Measurements from ENCODE around the gene EGR4.

Gene EGR4

GRCh38 chr2:73290049-73290839, 3.1 kb downstream of the EGR4 start:
- DNase-seq (ENCODE audit: low read depth in 2 of 2): no peak

GRCh38 chr2:73289304-73289703, 4.0 kb downstream of the EGR4 start:
- DNase-seq (ENCODE audit: low read depth in 2 of 2): no peak

GRCh38 chr2:73286134-73286655, 7.2 kb downstream of the EGR4 start:
- no peak for DNase-seq (ENCODE audit: low read depth in 2 of 2)

- DNase-seq (ENCODE audit: low read depth in 2 of 2): no peak
Observed at GRCh38 chr2:73285159-73285739, 8.1 kb downstream of the EGR4 start.

- peak; percentile 60 to 69 for DNase-seq (ENCODE audit: low read depth in 2 of 2)
Observed at GRCh38 chr2:73284296-73285158, 8.8 kb downstream of the EGR4 start, which contains the start of gene FBXO41. TSS of gene FBXO41 (minus strand) at chr2:73284478. CDS start at chr2:73269630, 14,848 bp downstream.

GRCh38 chr2:73283545-73284295, 9.6 kb downstream of the EGR4 start:
- no peak for DNase-seq (ENCODE audit: low read depth in 2 of 2)

- no peak for DNase-seq (ENCODE audit: low read depth in 2 of 2)
Observed at GRCh38 chr2:73282924-73283544, 10.3 kb downstream of the EGR4 start.

- DNase-seq (ENCODE audit: low read depth in 2 of 2): no peak
Observed at GRCh38 chr2:73281244-73281643, 12.1 kb downstream of the EGR4 start.

GRCh38 chr2:73279852-73280251, 13.5 kb downstream of the EGR4 start:
- DNase-seq (ENCODE audit: low read depth in 2 of 2): no peak

GRCh38 chr2:73272270-73272669, 21.1 kb downstream of the EGR4 start:
- no peak for DNase-seq (ENCODE audit: low read depth in 2 of 2)

- DNase-seq (ENCODE audit: low read depth in 2 of 2): no peak
Observed at GRCh38 chr2:73269686-73270465, 23.5 kb downstream of the EGR4 start.

GRCh38 chr2:73268830-73269685, 24.3 kb downstream of the EGR4 start:
- peak in 1 of 2 donors; percentile 58 for DNase-seq (ENCODE audit: low read depth in 2 of 2)

- DNase-seq (ENCODE audit: low read depth in 2 of 2): no peak
Observed at GRCh38 chr2:73268366-73268829, 24.9 kb downstream of the EGR4 start.

GRCh38 chr2:73267008-73267407, 26.3 kb downstream of the EGR4 start:
- no peak for DNase-seq (ENCODE audit: low read depth in 2 of 2)

GRCh38 chr2:73266061-73266901, 27.1 kb downstream of the EGR4 start:
- no peak for DNase-seq (ENCODE audit: low read depth in 2 of 2)

GRCh38 chr2:73265298-73266060, 27.9 kb downstream of the EGR4 start:
- no peak for DNase-seq (ENCODE audit: low read depth in 2 of 2)

GRCh38 chr2:73264783-73265182, 28.6 kb downstream of the EGR4 start:
- no peak for DNase-seq (ENCODE audit: low read depth in 2 of 2)

- no peak for DNase-seq (ENCODE audit: low read depth in 2 of 2)
Observed at GRCh38 chr2:73264332-73264606, 29.1 kb downstream of the EGR4 start.

All from stimulated activated CD4-positive, alpha-beta T cell treated with anti-CD3 and anti-CD28 coated beads, Interleukin-15, amount 100 ng/mL, for 48 hours (primary cell).